GM12892 (cell line): ENCODE results near the gene COPB2.

ENCODE experiments used
- POLR2A ChIP-seq: IDR thresholded peaks from 2 replicates; pipeline ENCODE4 v1.6.1; 2011; ENCODE audit warnings: low read depth, low read length, control low read depth
- POLR2AphosphoS5 ChIP-seq: IDR thresholded peaks from 2 replicates; pipeline ENCODE4 v1.6.1; 2011; ENCODE audit warnings: low read depth, low read length, control low read depth
- TAF1 ChIP-seq: IDR thresholded peaks from 2 replicates; pipeline ENCODE4 v1.6.1; 2011; ENCODE audit warnings: low read depth, mild to moderate bottlenecking, control low read depth, low read length, borderline replicate concordance

- TF ChIP-seq POLR2A, result no peak
- no peak for TF ChIP-seq POLR2AphosphoS5
- no peak for TF ChIP-seq TAF1
These were observed 67.1 kb downstream of the COPB2 start for GRCh38 chr3:139322346-139322745.
